DND-41 (cell line): Measurements from ENCODE around the gene RASGEF1C.

Experiments used
- ATAC-seq: fragments of 200-7000 bp; cut with Tn5 transposase; 3 replicates; pipeline ENCODE4 v1.9.1; 2021; ENCODE audit warnings: low read depth; ENCODE audit not compliant: insufficient read depth
- DNase-seq: peaks from one replicate; pipeline ENCODE4 v3.0.0-alpha.2; 2020
- H2AFZ ChIP-seq: 2 replicates; pipeline ENCODE4 v1.6.0; 2012; ENCODE audit warnings: low read depth, low read length
- H3K27ac ChIP-seq: 2 replicates; pipeline ENCODE4 v1.5.1; 2012; ENCODE audit warnings: low read length, inconsistent platforms
- H3K27me3 ChIP-seq: fragments of 200-600 bp; sonication (generic); 2 replicates; pipeline ENCODE4 v1.6.0; 2012; ENCODE audit warnings: low read length, mild to moderate bottlenecking, inconsistent platforms; ENCODE audit not compliant: insufficient read depth, poor library complexity
- H3K36me3 ChIP-seq: 2 replicates; pipeline ENCODE4 v1.5.1; 2012; ENCODE audit warnings: low read length, inconsistent platforms; ENCODE audit not compliant: insufficient read depth
- H3K4me1 ChIP-seq: 2 replicates; pipeline ENCODE4 v1.5.1; 2012; ENCODE audit warnings: mild to moderate bottlenecking, low read length; ENCODE audit not compliant: insufficient read depth
- H3K4me2 ChIP-seq: 2 replicates; pipeline ENCODE4 v1.6.0; 2012; ENCODE audit warnings: mild to moderate bottlenecking, moderate library complexity, low read length, inconsistent platforms; ENCODE audit not compliant: insufficient read depth
- H3K4me3 ChIP-seq, 2 experiments: fragments of 200-600 bp in 1 of 2; shearing (Covaris generic) in 1 of 2; 2 replicates each; pipeline ENCODE4 v1.5.1; 2012 to 2016; ENCODE audit warnings: inconsistent platforms in 2 of 2, low read length in 2 of 2, mild to moderate bottlenecking in 2 of 2, low read depth in 1 of 2, moderate library complexity in 1 of 2
- H3K79me2 ChIP-seq: 2 replicates; pipeline ENCODE4 v1.6.0; 2012; ENCODE audit warnings: low read length, inconsistent platforms; ENCODE audit not compliant: insufficient read depth
- H3K9ac ChIP-seq: 2 replicates; pipeline ENCODE4 v1.6.0; 2012; ENCODE audit warnings: low read depth, mild to moderate bottlenecking, inconsistent platforms, low read length, moderate library complexity
- H3K9me3 ChIP-seq: 2 replicates; pipeline ENCODE4 v1.5.1; 2012; ENCODE audit warnings: low read length, moderate library complexity, mild to moderate bottlenecking, inconsistent platforms; ENCODE audit not compliant: insufficient read depth, severe bottlenecking
- H4K20me1 ChIP-seq: 2 replicates; pipeline ENCODE4 v1.6.0; 2012; ENCODE audit warnings: low read length; ENCODE audit not compliant: insufficient read depth
- EZH2 ChIP-seq: IDR thresholded peaks from 3 replicates; pipeline ENCODE4 v1.6.1; 2012; ENCODE audit warnings: borderline replicate concordance, low read depth, mild to moderate bottlenecking, moderate library complexity, low read length, inconsistent platforms; ENCODE audit not compliant: severe bottlenecking
- TF ChIP-seq, protein P1 (sequence below): IDR thresholded peaks from 2 replicates; pipeline ENCODE4 v1.5.1; 2012; ENCODE audit warnings: borderline replicate concordance, low read length, moderate library complexity, mild to moderate bottlenecking; ENCODE audit not compliant: poor library complexity, severe bottlenecking; ENCODE audit errors: extremely low read depth

The RASGEF1C gene

GRCh38 chr5:180178531-180179441 is 30.2 kb downstream of the RASGEF1C start:
- Histone ChIP-seq H2AFZ (no peak overlapping the region), H4K20me1 (no peaks in the 10 kb centered on the region), H3K27ac (no peak overlapping the region), H3K4me3 (no peak overlapping the region), H3K9ac (no peak overlapping the region), H3K4me1 (no peaks in the 10 kb centered on the region), H3K9me3 (no peaks in the 10 kb centered on the region), H3K36me3 (no peaks in the 10 kb centered on the region), H3K4me2 (no peak overlapping the region), H3K79me2 (no peaks in the 10 kb centered on the region), H3K27me3 (peaks cover 4% of the 10 kb centered on the region)
- no peak for TF ChIP-seq EZH2
- TF ChIP-seq, protein P1, sequence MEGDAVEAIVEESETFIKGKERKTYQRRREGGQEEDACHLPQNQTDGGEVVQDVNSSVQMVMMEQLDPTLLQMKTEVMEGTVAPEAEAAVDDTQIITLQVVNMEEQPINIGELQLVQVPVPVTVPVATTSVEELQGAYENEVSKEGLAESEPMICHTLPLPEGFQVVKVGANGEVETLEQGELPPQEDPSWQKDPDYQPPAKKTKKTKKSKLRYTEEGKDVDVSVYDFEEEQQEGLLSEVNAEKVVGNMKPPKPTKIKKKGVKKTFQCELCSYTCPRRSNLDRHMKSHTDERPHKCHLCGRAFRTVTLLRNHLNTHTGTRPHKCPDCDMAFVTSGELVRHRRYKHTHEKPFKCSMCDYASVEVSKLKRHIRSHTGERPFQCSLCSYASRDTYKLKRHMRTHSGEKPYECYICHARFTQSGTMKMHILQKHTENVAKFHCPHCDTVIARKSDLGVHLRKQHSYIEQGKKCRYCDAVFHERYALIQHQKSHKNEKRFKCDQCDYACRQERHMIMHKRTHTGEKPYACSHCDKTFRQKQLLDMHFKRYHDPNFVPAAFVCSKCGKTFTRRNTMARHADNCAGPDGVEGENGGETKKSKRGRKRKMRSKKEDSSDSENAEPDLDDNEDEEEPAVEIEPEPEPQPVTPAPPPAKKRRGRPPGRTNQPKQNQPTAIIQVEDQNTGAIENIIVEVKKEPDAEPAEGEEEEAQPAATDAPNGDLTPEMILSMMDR: no peak
- ATAC-seq: no peak
- no peak for DNase-seq

DNA sequence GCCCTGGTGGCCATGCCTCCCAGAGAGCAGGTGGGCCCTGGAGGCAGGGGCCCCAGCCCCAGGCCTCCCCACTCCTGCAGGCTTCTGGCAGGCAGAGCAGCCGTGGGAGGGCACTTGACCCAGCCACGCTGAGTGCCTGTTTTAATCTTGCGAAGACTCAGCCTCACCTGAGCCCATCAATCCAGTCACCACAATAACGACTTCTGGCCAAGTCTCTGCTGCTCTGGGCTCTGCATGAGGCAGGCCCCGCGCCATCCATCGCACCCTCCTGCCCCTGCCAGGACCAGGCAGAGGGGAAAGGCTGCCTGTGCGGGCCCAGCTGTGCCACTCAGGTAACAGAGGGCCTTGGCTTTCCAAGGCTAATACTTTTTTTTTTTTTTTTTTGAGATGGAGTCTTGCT is 32.8 kb downstream of the RASGEF1C start:
- Histone ChIP-seq H2AFZ (no peak overlapping the region), H3K79me2 (no peaks in the 10 kb centered on the region), H4K20me1 (no peaks in the 10 kb centered on the region), H3K36me3 (no peaks in the 10 kb centered on the region), H3K4me1 (no peaks in the 10 kb centered on the region), H3K27me3 (peaks cover 4% of the 10 kb centered on the region), H3K4me3 (no peak overlapping the region), H3K9me3 (no peaks in the 10 kb centered on the region), H3K4me2 (no peak overlapping the region), H3K9ac (no peak overlapping the region), H3K27ac (no peak overlapping the region)
- ATAC-seq: no peak
- TF ChIP-seq, protein P1: no peak
- no peak for TF ChIP-seq EZH2
- DNase-seq: no peak

DNA sequence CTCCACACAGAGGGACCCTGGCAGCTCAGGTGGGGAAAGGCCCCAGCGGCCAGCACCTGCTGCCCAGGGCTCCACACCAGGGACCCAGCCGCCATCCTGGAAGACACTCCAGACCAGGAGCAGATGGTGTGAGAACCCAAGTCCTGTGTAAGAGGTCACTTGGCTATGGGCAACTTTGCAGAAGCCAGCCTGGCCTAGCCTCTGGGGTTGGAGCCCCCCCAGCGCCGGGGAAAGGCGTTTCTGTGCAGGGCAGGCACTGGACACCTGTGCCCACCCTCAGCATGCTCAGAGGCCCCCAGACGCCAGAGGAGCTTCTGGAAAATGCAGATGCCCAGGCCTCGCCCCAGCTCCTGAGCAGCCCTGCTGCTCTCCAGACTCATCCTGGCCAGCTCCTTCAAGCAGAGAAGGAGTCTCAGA is 34.0 kb downstream of the RASGEF1C start:
- Histone ChIP-seq H3K27me3 (peaks cover 1% of the 10 kb centered on the region), H3K9me3 (no peaks in the 10 kb centered on the region), H3K4me1 (no peaks in the 10 kb centered on the region), H3K27ac (no peak overlapping the region), H2AFZ (no peak overlapping the region), H3K36me3 (no peaks in the 10 kb centered on the region), H3K4me3 (no peak overlapping the region), H3K79me2 (no peaks in the 10 kb centered on the region), H3K4me2 (no peak overlapping the region), H4K20me1 (no peaks in the 10 kb centered on the region), H3K9ac (no peak overlapping the region)
- DNase-seq (no peak), ATAC-seq (no peak)
- TF ChIP-seq, protein P1: no peak
- no peak for TF ChIP-seq EZH2
